GM18861 (cell line): ENCODE data around the gene PFKP.
"Not testable (repeated sequence)": the region's sequence is repeated elsewhere in the genome, so short reads cannot be mapped to it uniquely, and the experiment has no call there.

Experiments used
- ATAC-seq: cut with Tn5 transposase; IDR thresholded peaks from one replicate; pipeline ENCODE4 v1.9.1; 2021; ENCODE audit not compliant: unreplicated experiment

The PFKP gene

GRCh38 chr10:3046981-3047547, 20.3 kb upstream of the PFKP start:
- ATAC-seq: no peak

DNA sequence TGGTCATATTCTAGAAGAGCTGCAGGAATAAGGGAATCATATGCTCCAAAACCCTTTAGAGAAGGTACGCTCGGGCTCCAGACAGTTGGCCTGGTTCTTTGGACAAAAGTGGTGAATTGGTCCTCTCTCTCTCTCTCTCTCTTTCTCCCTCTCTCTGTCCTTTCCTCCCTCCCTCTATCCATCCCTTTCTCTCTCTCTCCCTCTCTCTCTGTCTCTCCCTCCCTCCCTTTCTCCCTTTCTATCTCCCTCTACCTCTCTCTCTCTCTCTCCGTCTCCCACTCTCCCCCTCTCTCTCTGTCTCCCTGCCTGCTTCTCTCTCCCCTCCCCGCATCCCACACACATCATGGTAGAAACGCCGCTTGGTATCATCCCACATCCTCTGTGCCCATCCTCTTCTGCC, 19.8 kb upstream of the PFKP start:
- ATAC-seq: no peak

DNA sequence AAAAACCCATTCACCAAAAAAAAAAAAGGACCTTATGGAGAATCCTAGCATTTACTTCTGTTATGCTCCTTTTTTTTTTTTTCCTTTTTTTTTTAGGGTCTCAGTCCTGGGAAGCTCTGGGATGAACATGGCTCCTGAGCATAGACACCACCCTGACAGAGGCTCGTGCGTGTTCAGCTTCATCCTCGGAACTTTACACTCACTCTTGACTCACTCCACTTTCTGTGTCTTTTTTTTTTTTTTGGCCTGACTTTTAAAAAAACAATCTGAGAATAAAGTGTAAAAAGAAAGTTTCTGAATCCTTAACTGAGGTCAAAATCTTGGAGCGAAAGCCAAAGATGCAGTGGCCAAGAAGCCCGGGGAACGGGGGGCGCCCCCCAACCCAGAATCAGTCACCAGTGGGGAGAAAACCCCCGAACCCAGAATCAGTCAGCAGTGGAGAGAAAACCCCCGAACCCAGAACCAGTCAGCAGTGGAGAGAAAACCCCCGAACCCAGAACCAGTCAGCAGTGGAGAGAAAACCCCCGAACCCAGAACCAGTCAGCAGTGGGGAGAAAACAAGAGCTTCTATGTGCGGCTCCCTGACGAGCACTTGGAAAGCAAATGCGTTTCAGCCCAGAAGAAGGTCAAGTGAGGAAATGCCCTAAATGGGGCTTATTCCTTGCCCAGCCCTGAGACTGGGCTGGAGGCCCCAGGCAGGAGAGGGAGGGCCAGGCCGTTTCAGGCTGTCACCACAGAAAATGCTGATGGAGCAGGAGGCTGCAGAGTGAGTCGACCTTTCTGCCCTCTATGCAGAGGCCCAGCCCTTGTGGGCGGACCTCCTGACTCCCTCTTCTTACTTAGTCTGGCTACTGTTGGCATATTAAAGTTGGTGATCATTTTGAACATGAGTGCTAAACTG, 19.0 kb upstream of the PFKP start:
- no peak for ATAC-seq

- ATAC-seq: no peak
These were observed 15.7 kb upstream of the PFKP start for GRCh38 chr10:3051692-3052091.

DNA sequence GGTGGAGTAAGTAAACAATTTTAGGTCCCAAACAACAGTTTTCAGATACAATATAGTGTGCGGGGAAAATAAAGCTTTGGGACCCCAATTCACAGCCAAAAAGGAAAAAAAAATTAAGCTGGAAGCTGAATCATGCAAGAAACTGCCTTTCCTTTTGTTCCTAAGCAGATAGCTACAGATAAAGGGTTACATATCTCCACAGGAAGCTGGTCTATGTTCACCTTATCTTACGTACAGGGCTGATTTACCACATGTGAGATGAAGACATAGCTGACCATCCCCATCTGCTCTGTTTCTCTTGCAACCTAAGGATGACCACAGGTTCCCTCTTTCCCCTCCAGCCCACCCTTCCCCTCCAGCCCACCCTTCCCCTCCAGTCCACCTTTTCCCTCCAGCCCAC, 14.2 kb upstream of the PFKP start:
- no peak for ATAC-seq

DNA sequence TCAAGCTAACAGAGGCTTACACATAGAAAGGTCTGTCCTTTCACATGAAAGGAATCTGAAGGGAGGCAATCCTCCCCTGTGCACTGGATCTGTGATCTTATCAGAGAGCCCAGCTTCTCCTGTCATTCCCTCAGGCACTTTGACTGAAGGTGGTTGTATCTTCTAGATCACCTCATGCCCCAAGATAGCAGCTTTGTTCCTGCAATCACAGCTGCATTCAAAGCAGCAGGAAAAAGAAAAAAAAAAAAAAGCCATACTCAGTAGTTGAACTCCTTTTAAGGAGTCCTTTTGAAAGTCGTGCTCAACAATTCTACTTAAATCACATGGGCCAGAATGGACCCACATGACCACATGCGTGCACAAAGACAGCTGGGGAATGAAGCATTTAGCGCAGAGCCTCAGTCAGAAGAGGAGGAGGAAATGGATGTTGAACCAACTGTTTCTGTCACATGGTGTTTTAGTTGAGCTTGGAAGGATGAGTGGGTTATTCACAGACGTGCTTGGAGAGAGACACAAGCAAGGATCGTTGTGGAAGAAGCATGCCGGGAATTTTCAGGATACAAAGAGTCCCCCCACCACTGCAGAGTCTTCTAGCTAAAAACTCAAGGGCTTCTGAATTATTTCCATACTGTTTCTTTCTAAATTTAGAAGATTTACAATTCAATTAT, 13.0 kb upstream of the PFKP start:
- no peak for ATAC-seq

- no peak for ATAC-seq
These were observed 12.5 kb upstream of the PFKP start for GRCh38 chr10:3054851-3055199.

DNA sequence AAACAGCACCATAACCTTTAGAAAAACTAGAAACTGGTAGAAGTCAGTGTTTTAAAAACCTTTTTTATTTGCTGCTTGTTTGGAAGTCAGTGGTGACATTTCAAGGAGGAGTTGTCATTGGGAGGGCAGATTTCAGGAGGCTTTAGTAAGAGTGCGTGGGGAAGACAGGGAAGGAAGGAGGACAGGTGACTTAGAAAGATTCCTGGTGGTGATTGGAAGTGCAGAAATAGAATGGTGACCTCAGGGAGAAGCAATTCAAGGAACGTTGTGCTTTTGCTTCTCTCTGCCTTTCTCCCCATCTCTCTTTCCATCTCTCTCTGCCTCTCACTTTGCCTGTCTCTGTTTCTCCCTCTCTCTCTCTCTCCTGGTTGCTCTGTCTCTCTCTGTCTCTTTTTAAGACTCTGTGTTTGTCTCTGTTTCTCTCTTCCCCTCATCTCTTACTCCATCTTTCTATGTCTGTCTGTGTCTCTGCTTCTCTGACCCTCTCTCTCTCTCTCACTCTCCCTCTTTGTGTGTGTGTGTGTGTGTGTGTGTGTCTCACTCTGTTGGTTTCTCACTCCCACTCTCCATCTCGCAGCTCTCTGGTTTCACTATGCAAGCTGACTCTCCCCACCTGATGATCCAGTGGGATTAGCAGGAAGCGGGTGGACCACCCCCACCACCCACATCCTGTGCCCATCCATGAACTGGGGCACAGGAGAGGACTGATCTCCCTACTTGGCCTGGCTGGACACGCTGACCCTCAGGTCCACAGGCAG, 10.9 kb upstream of the PFKP start:
- ATAC-seq: no peak

DNA sequence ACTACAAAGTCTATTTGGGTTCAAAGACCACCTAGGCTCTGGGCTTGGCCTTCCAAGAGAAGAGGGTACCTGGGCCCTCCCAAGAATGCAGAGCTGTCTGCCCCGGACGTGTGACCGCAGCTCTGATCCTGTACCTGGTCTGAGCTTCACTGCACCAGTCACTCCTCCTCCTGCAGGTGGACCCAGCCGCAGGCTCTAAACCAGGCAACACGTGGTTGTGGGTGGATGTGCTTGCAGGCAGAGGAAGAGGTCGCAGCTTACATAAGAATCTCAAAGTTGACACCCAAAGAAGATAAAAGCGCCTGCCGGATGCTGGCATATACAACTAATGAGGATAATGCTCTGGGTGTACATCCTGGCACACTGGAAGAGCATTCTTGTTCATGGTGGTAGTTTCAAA, 9.4 kb upstream of the PFKP start:
- no peak for ATAC-seq

DNA sequence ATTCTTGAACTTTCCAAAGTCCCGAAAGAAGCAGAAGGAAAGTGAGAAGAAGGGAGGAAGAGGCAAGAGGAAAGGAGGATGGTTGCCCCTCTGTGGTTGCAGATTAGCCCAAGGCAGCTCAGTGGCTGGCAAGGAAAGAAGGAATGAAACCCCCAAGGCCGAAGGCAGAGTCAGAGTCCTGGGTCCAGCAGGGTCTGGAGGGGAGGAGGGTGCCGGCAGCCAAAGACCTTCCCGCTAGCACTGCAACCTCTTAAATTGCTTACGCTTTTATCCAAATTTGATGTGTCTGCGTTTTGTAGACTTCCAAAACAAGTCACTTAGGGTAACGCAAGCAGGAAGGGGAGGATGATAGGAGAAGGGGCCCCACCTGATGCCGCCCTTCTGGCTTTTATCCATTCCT, 7.4 kb upstream of the PFKP start:
- ATAC-seq: no peak

DNA sequence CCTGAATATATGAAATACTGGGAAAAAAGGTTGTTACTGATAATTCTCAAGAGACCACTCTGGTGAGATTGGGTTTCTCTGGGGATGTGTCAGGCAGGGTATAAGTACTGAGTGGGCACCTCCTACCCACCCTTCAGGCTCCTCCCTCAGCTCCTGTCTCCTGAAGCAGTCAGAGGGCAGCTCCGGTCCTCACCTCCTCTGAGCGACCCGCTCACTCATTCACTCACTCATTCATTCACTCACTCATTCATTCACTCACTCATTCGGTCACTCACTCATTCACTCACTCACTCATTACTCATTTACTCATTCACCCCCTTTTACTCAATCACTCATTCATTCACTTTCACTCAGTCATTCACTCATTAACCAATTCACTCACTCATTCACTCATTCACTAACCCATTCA, 6.9 kb upstream of the PFKP start:
- ATAC-seq: no peak

DNA sequence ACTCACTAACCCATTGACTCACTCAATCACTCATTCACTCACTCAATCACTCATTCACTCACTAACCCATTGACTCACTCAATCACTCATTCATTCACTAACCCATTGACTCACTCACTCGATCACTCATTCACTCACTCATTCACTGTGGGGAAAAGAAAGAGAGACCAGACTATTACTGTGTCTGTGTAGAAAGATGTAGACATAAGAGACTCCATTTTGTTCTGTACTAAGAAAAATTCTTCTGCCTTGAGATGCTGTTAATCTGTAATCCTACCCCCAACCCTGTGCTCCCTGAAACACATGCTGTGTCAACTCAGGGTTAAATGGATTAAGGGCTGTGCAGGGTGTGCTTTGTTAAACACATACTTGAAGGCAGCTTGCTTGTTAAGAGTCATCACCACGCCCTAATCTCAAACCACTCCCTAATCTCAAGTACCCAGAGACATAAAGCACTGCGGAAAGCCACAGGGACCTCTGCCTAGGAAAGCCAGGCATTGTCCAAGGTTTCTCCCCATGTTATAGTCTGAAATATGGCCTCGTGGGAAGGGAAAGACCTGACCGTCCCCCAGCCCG, 5.9 kb upstream of the PFKP start:
- not testable (repeated sequence) for ATAC-seq

DNA sequence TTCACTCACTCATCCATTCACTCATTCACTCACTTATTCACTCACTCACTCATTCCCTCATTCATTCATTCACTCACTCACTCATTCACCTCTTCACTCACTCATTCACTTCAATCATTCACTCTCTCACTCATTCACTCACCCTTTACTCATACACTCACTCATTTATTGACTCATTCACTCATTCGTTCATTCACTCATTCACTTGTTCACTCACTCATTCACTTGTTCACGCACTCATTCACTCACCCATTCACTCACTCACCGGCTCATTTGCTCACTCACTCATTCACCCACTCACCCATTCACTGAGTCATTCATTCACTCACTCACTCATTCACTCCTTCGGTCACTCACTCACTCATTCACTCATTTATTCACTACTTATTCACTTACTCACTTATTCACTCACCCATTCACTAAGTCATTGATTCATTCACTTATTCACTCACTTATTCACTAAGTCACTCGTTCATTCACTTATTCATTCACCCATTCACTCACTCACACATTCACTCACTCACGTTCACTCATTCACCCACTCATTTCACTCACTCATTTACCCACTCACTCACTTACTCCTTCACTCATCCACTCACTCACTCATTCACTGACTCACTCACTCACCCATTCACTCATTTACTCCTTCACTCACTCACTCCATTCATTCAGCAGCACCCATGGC, 4.7 kb upstream of the PFKP start:
- ATAC-seq: no peak

- no peak for ATAC-seq
These were observed 2.9 kb upstream of the PFKP start for GRCh38 chr10:3064423-3064822.

DNA sequence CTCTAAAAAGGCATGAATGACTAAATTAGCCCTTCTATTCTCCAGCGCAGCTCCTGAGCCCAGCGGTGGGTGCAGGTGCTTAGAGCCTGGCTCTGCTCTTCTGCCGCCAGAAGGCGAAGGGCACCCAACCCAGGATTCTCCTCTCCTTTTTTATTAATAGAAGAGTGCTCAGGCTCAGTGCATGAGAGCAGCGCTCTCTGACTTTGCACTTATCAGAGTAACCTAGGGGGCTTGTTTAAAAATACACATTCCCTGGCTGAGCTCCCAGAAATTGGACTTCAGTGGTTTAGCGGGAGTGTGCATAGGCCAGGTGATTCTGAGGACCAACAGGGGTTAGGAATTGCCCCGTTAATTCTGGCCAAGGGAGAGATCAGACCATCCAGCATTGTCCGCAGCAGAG, 1.7 kb upstream of the PFKP start:
- no peak for ATAC-seq

GRCh38 chr10:3066317-3067117, 831 bp upstream of the PFKP start:
- ATAC-seq: no peak

DNA sequence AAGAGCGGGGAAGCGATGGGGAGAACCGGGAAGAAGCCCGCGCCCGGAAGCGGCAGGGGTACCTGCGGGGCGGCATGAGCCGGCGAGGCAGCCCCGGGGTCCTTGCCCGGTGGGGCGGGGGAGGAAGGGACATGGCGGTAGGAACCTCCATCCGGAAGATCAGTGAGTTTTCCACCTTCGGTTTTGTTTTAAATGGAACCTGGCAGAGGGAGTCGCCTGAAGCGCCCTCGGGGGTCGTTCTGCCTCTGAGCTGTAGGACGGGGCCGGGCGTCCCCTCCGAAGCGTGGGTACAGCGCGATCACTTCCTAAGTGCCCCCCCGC, 471 bp downstream of the PFKP start:
- no peak for ATAC-seq

GRCh38 chr10:3068201-3068967, 1.0 kb downstream of the PFKP start:
- ATAC-seq: peak; percentile 37
